Measurements from ENCODE around the gene BCL2L13.

- TF ChIP-seq EZH2 (IDR thresholded peaks at IDR 0.05; ENCODE audit: borderline replicate concordance) (no peak), EZH2phosphoT487 (IDR thresholded peaks at IDR 0.05; ENCODE audit: low read depth, severe bottlenecking, unreplicated experiment) (no peak)
- TF ChIP-seq, protein P1, sequence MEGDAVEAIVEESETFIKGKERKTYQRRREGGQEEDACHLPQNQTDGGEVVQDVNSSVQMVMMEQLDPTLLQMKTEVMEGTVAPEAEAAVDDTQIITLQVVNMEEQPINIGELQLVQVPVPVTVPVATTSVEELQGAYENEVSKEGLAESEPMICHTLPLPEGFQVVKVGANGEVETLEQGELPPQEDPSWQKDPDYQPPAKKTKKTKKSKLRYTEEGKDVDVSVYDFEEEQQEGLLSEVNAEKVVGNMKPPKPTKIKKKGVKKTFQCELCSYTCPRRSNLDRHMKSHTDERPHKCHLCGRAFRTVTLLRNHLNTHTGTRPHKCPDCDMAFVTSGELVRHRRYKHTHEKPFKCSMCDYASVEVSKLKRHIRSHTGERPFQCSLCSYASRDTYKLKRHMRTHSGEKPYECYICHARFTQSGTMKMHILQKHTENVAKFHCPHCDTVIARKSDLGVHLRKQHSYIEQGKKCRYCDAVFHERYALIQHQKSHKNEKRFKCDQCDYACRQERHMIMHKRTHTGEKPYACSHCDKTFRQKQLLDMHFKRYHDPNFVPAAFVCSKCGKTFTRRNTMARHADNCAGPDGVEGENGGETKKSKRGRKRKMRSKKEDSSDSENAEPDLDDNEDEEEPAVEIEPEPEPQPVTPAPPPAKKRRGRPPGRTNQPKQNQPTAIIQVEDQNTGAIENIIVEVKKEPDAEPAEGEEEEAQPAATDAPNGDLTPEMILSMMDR (IDR thresholded peaks at IDR 0.05; ENCODE audit: poor library complexity), result peak; percentile 26
Observed at GRCh38 chr22:17748555-17749353, 110.2 kb downstream of the BCL2L13 start.

Measured in hepatocyte (in vitro differentiated cells).